Measurements from ENCODE around the gene CACUL1.

The CACUL1 gene

GRCh38 chr10:118732245-118733165 is 22.3 kb downstream of the CACUL1 start:
- DNase-seq: no peak

GRCh38 chr10:118730756-118731456 is 23.9 kb downstream of the CACUL1 start:
- DNase-seq: no peak

GRCh38 chr10:118729641-118730258 is 25.0 kb downstream of the CACUL1 start:
- DNase-seq: no peak

- no peak for DNase-seq
Measured at GRCh38 chr10:118729200-118729599, 25.6 kb downstream of the CACUL1 start.

- no peak for DNase-seq
Measured at GRCh38 chr10:118725886-118726500, 28.8 kb downstream of the CACUL1 start.

DNA sequence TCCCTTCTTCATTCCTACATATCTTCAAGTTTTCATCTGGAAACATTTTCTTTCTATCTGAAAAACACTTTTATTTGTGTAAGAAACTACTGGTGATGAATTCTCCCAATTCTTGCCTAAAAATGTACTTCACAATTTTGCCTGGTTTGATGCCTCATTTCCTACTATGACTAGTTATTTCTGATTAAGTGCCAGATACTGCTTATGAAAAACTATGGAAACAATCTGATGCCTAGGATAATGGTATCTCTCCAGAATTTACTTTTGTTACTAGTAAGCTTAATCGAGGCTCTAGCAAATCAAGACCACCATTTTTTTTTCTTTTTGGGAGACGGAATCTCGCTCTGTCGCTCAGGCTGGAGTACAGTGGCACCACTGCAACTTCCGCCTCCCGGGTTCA is 31.3 kb downstream of the CACUL1 start:
- DNase-seq: no peak

- no peak for DNase-seq
Measured at GRCh38 chr10:118721539-118721876, 33.3 kb downstream of the CACUL1 start.

GRCh38 chr10:118720685-118721538 is 33.9 kb downstream of the CACUL1 start:
- peak; percentile 70 for DNase-seq

DNA sequence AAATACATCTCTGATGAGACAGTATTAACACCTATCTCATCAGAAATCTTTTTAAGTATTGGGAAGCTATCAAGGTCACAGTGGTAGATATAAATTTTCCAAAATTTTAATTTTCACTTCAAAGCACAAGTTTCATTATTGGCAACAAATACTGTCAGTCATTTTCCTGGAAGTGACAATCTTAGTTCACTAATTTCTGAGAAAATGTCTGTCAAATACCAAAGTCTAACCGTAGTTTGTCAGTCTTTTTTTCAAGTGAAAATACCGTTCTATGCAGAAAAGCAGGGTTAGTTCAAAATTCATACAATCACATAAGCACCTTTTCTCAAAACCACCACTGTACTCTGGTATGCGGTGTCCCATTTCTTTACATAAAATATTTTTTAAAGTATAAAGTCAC is 40.4 kb downstream of the CACUL1 start:
- no peak for DNase-seq

DNA sequence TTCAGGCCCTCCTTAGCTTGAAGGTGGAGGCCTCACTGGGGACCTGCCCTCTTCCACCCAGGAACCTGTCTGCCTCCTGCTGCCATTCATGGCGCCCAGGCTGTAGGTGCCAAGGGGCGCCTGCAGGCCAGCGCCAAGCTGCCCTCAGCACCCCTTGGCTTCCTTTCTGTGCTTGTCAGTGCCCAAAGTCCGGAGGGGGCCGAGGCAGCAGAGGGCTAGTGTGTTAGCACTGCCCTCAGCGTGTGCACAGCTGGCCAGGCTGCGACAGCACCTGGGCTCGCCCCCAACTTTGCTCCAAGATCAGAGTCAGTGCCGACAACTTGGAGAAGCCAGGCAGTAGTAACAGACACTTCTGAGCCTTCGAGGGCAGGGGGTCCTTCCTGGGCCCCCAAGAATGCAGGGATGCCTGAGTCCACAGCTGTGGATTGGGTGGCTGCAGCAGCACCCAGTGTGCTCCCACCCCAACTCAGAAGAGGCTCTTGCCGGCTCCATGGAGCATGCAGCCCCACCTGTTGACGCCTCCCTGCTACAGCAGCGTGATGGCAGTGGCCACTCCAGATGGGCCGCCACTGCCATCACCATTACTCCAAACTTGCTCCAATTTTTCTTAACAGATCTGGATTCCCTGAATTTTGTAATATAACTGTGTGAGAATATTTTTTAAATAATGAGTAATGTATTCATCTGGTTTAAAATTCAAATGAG is 41.7 kb downstream of the CACUL1 start:
- no peak for DNase-seq

GRCh38 chr10:118712080-118712479 is 42.7 kb downstream of the CACUL1 start:
- DNase-seq: no peak

DNA sequence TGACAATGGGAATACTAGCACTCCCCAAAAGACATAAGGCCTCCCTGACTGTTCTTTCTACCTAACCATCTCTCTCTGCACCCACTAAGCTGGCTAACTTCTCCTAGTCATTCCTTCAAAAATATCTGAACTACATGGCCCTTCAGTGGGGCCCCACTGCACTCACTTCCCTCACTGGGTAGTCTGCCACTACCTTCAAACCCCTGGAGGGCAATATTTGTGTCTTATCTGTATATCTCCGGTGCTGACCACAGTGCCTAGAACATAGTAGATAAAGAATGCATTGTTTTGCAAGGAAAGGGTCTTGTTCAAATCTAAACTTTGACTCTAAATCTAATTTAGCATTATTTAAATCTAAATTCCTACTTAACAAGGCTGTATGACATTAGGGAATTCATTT is 44.3 kb downstream of the CACUL1 start:
- DNase-seq: no peak

DNA sequence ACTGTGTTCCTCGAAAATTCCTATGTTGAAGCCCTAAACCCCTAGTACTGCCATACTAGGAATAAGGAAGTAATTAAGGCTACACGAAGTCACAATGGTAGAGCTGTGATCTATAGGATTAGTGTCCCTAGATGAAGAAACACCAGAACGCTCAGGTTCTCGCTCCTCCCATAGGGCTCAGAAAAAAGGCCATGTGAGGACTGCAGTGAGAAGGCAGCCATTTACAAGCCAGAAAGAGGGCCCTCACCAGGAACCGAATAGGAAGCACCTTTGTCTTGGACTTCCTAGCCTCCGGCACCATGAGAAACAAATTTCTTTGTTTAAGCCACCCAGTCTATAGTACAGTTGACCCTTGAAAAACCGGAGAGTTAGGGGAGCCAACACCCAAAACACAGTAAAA is 46.2 kb downstream of the CACUL1 start:
- no peak for DNase-seq

- no peak for DNase-seq
Measured at GRCh38 chr10:118704711-118705110, 50.1 kb downstream of the CACUL1 start.

GRCh38 chr10:118701529-118702323 is 53.0 kb downstream of the CACUL1 start:
- DNase-seq: no peak

GRCh38 chr10:118698421-118698820 is 56.3 kb downstream of the CACUL1 start:
- DNase-seq: peak; percentile 81

DNA sequence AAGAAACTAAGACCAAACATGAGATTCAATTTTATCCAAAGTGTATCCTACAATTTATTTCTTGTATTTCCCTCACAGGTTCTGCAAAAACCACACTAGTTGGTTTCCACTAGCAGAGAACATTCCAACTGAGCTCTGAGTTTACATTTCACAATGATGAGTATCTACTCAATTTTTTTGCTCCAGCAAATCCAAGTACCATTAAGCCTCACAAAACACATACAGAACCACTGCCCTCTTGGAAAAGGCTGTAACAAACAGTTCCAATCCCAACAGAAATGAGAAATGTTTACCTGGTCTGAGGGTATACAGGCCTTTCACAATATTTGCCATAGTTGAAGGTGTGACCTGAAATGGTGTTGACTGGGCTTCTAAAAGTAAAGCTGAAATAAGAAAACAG is 59.9 kb downstream of the CACUL1 start:
- no peak for DNase-seq

DNA sequence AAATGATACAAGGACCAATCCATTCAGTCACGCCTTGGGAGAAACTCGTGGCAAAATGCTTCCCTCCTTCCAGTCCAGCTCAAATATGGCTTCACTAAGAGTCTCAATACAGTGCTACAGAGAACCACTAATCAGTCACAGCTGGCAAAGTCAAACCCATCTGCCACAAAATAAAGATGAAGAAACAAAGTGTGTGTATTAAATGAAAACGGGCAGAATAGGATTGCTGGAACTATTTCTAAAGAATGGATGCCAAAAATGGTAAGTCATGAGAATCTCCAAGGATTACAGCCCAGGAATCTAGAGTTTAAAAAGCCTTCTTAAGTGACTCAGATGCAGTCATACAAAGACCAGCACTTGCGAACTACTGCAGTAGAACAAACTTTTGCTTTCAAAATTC is 61.9 kb downstream of the CACUL1 start:
- DNase-seq: no peak

DNA sequence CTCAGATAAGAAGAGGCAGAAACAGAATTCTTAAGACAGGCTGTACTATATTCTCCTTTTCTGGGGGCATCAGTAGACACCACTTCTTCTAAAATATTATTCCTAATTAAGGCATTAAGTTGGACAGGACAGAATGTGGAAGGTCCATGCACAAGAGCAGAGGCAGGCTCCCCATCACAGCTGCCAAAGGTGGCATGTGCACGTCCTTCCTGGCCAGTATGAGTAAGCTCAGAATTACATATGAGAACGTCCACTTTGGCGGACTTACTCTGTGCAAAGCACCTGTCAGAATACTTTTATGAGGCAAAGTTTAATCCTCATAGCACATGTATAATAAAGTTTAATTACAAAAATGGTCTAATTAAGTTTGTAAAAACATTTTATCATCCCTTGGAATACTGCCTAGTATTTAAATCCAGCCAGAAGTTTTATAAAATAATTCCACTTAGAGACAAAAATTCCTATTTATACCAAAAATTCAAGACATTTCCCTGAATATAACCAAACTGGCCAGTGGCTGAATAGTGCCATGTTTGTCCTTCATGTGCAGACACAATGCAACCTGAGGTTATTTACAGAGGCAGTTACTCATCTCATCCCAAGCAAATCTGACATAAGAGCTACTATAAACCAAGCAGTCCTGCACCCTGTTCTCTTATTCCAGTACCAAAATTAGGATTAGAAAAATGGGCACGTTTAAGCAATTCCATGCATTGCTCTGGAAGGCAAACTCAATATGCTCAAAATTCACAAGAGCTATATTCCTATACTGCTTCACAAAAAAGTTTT is 65.5 kb downstream of the CACUL1 start:
- DNase-seq: no peak

DNA sequence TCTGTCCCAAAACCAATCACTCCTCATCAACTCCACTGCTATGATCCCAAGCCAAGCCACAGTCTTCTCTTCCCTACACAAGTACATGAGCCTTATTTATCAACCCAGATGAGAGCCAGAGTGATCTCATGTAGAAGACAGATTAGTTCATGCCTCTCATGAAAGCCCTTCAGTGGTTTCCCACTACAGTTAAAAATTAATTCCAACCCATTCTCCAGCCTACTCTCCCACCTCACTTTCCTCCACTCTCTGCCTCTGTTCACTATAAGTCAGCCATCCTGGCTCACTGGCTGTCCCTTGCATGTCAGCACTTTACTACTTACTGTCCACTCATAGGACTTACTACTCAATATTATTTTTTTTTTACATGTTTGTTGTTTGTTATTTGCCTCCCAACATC is 67.3 kb downstream of the CACUL1 start:
- no peak for DNase-seq

Data from activated gamma-delta T cell treated with Interleukin-2 at 50 U/mL for 16 hours (primary cell).